Mesenchymal stem cell (in vitro differentiated cells and primary cell): ENCODE data around the gene CD8B.
"Not testable (repeated sequence)": the region's sequence is repeated elsewhere in the genome, so short reads cannot be mapped to it uniquely, and the experiment has no call there.

ENCODE experiments used
- DNase-seq: peaks from one replicate; pipeline ENCODE4 v3.0.0-alpha.2; 2013
- H2AFZ ChIP-seq: one replicate; pipeline ENCODE4 v1.6.1; 2013; ENCODE audit warnings: low read depth, mild to moderate bottlenecking, control low read depth, inconsistent platforms, low read length, moderate library complexity
- H2AK5ac ChIP-seq: 2 replicates; pipeline ENCODE4 v1.6.1; 2013; ENCODE audit warnings: low read length, moderate library complexity, mild to moderate bottlenecking, inconsistent platforms; ENCODE audit not compliant: severe bottlenecking
- H2BK120ac ChIP-seq: one replicate; pipeline ENCODE4 v1.6.1; 2013; ENCODE audit warnings: low read depth, mild to moderate bottlenecking, inconsistent platforms, low read length, moderate library complexity
- H2BK12ac ChIP-seq, 2 experiments: one replicate each; pipeline ENCODE4 v1.6.1; 2013; ENCODE audit warnings: inconsistent platforms in 2 of 2, low read length in 2 of 2, mild to moderate bottlenecking in 2 of 2, moderate library complexity in 2 of 2, control low read depth in 1 of 2
- H2BK15ac ChIP-seq: one replicate; pipeline ENCODE4 v1.6.1; 2013; ENCODE audit warnings: mild to moderate bottlenecking, low read depth, inconsistent platforms; ENCODE audit not compliant: poor library complexity, severe bottlenecking
- H2BK5ac ChIP-seq: 2 replicates; pipeline ENCODE4 v1.6.1; 2013; ENCODE audit warnings: low read depth, mild to moderate bottlenecking, low read length, control low read depth, inconsistent platforms; ENCODE audit not compliant: poor library complexity, severe bottlenecking
- H3K14ac ChIP-seq, 2 experiments: one replicate each; pipeline ENCODE4 v1.6.1; 2013; ENCODE audit warnings: inconsistent platforms in 2 of 2, low read length in 2 of 2, control low read depth in 1 of 2, mild to moderate bottlenecking in 1 of 2, moderate library complexity in 1 of 2
- H3K18ac ChIP-seq, 2 experiments: one replicate each; pipeline ENCODE4 v1.6.1; 2013; ENCODE audit warnings: inconsistent platforms in 2 of 2, low read length in 2 of 2, control low read depth in 1 of 2, low read depth in 1 of 2, mild to moderate bottlenecking in 1 of 2
- H3K23ac ChIP-seq, 2 experiments: one replicate each; pipeline ENCODE4 v1.6.1; 2013; ENCODE audit warnings: inconsistent platforms in 2 of 2, low read length in 2 of 2, mild to moderate bottlenecking in 2 of 2, moderate library complexity in 2 of 2, control low read depth in 1 of 2
- H3K27ac ChIP-seq: 2 replicates; pipeline ENCODE4 v1.5.1; 2013; ENCODE audit warnings: mild to moderate bottlenecking, moderate library complexity, low read length, control low read depth, inconsistent platforms; ENCODE audit not compliant: poor library complexity, severe bottlenecking
- H3K27me3 ChIP-seq, 2 experiments: 2 replicates each; pipeline versions ENCODE4 v1.6.1 to v1.7.0; 2013; ENCODE audit warnings: low read length in 2 of 2, mild to moderate bottlenecking in 2 of 2, moderate library complexity in 2 of 2, control low read depth in 1 of 2, inconsistent platforms in 1 of 2; ENCODE audit not compliant: control insufficient read depth in 1 of 2, insufficient read depth in 1 of 2
- H3K36me3 ChIP-seq, 2 experiments: 2 replicates each; pipeline versions ENCODE4 v1.6.1 to v1.7.0; 2013; ENCODE audit warnings: low read length in 2 of 2, control low read depth in 1 of 2, inconsistent platforms in 1 of 2, low read depth in 1 of 2, mild to moderate bottlenecking in 1 of 2; ENCODE audit not compliant: insufficient read depth in 2 of 2, control insufficient read depth in 1 of 2
- H3K4ac ChIP-seq, 2 experiments: one replicate each; pipeline ENCODE4 v1.6.1; 2013; ENCODE audit warnings: inconsistent platforms in 2 of 2, low read length in 2 of 2, mild to moderate bottlenecking in 2 of 2, moderate library complexity in 2 of 2, control low read depth in 1 of 2, low read depth in 1 of 2
- H3K4me1 ChIP-seq: 2 replicates; pipeline ENCODE4 v1.6.1; 2013; ENCODE audit warnings: low read depth, low read length, control low read depth; ENCODE audit not compliant: control insufficient read depth, insufficient read depth
- H3K4me2 ChIP-seq: 2 replicates; pipeline ENCODE4 v1.6.1; 2013; ENCODE audit warnings: low read length, mild to moderate bottlenecking, inconsistent platforms; ENCODE audit not compliant: poor library complexity, severe bottlenecking
- H3K4me3 ChIP-seq, 2 experiments: 2 replicates each; pipeline versions ENCODE4 v1.5.1 to v1.7.0; 2013; ENCODE audit warnings: low read length in 2 of 2, mild to moderate bottlenecking in 2 of 2, control low read depth in 1 of 2, low read depth in 1 of 2; ENCODE audit not compliant: insufficient read depth in 1 of 2
- H3K79me1 ChIP-seq: replicated peaks from 2 replicates; pipeline ENCODE4 v1.6.1; 2013; ENCODE audit warnings: mild to moderate bottlenecking, control low read depth, low read length, inconsistent platforms; ENCODE audit not compliant: poor library complexity, severe bottlenecking
- H3K9ac ChIP-seq: 2 replicates; pipeline ENCODE4 v1.7.0; 2013; ENCODE audit warnings: mild to moderate bottlenecking, low read length, moderate library complexity
- H3K9me3 ChIP-seq: 2 replicates; pipeline ENCODE4 v1.7.0; 2013; ENCODE audit warnings: mild to moderate bottlenecking, low read length; ENCODE audit not compliant: control insufficient read depth
- H4K8ac ChIP-seq: one replicate; pipeline ENCODE4 v1.6.1; 2013; ENCODE audit warnings: inconsistent platforms, mild to moderate bottlenecking, low read length, moderate library complexity
- H4K91ac ChIP-seq: one replicate; pipeline ENCODE4 v1.6.1; 2013; ENCODE audit warnings: mild to moderate bottlenecking, low read length, inconsistent platforms
- WGBS: methylation state at CpG from one replicate; pipeline ENCODE4 v1.1.7; 2013; ENCODE audit warnings: mixed read lengths; 5-methylcytosine and 5-hydroxymethylcytosine counted together

CD8B gene

GRCh38 chr2:86842607-86843234 lies 19.0 kb downstream of the CD8B start:
- H3K9me3 ChIP-seq, H2BK12ac ChIP-seq, H2BK5ac ChIP-seq, H3K4me3 ChIP-seq, H3K79me1 ChIP-seq, H3K4me2 ChIP-seq, H2AFZ ChIP-seq, H3K4me1 ChIP-seq, H4K8ac ChIP-seq, H3K14ac ChIP-seq, H3K18ac ChIP-seq, H3K36me3 ChIP-seq, H4K91ac ChIP-seq, H3K27ac ChIP-seq, H3K27me3 ChIP-seq, H2AK5ac ChIP-seq, H2BK120ac ChIP-seq, DNase-seq, H3K9ac ChIP-seq, H3K23ac ChIP-seq, H3K4ac ChIP-seq, H2BK15ac ChIP-seq: not testable (repeated sequence)
- WGBS: no CpG with 5 or more reads among the region's 6 CpGs

DNA sequence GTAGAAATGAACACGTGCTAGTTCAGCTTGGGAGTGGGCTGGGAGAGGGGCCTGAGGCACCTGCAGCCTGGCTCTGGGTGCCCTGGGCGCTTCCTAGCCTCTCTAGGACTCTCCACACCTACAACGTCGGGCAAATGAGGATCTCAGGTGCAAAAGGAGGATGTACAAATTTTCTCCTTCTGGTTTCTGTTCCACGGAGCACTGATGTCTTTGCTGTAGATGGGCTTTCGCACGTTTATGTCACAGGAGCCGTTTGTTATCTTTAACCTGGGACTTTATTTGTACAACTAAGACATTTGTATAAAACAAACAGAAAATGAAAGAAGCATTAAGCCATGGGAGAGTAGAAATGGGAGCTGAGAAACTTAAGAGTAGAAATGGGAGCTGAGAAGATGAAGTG lies 20.4 kb downstream of the CD8B start:
- H2BK120ac ChIP-seq, H2BK12ac ChIP-seq, H2AFZ ChIP-seq, H4K91ac ChIP-seq, H3K4me2 ChIP-seq, H3K4me1 ChIP-seq, H3K23ac ChIP-seq, H3K9ac ChIP-seq, H3K4me3 ChIP-seq, H3K36me3 ChIP-seq, H3K27ac ChIP-seq, DNase-seq, H3K14ac ChIP-seq, H3K27me3 ChIP-seq, H3K18ac ChIP-seq, H3K9me3 ChIP-seq, H3K79me1 ChIP-seq, H2BK5ac ChIP-seq, H3K4ac ChIP-seq, H4K8ac ChIP-seq, H2BK15ac ChIP-seq, H2AK5ac ChIP-seq: not testable (repeated sequence)
- WGBS: 93% methylated on average over 2 of the region's 8 CpGs

DNA sequence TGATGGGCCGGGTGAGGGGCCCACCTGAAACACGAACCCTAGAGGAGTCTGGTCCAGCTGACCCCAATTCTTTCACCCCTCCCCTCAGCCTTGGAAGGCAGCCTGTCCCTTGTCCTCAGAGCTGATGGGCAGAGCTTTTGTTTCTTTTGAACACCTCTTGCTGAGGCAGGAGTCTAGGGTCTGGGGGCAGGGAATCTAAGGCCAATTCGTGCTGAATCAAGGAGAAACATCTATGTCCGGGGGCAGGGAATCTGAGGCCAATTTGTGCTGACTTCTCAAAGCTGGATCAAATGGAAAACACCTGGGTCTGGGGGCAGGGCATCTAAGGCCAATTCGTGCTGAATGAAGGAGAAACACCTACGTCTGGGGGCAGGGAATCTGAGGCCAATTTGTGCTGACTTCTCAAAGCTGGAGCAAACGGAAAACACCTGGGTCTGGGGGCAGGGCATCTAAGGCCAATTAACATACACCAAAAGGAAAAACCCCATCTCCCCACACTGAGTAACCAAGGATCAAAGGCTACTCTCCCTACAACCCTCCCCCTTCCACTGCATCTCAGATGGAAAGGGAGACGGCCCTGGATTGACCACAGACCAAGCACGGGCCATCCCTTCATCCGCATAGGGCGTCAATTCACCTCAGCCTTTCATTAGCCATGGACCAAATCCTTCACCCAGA lies 21.7 kb downstream of the CD8B start:
- not testable (repeated sequence) for H2AK5ac ChIP-seq, H2BK12ac ChIP-seq
- 76% methylated on average over 4 of the region's 11 CpGs for WGBS

DNA sequence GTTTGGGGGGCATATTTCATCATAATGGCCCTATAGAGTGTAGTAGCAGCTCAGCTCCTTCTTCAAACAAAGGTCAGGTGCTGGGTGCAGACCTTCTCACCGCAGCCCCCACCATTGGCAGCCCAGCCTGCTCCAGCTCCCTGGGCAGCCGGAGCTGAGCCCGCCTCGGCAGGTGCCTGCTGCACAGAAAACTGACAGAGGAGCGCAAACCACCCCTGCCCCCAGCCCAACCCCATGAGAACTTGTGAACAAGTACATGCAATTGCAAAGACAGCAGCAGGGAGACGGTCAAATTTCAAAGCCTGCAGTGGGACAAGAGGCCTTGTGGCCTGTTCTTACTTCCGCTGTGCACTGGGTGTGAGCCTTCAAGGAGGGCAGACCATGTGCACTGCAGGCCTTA lies 22.2 kb downstream of the CD8B start:
- not testable (repeated sequence) for H3K79me1 ChIP-seq

More for the DNA sequence above, 21.7 kb downstream of the CD8B start:
- H3K4me2 ChIP-seq, H3K9ac ChIP-seq, H3K4me1 ChIP-seq, H3K79me1 ChIP-seq, H3K14ac ChIP-seq, H4K91ac ChIP-seq, H3K23ac ChIP-seq, H3K4me3 ChIP-seq, H3K27ac ChIP-seq, H2AFZ ChIP-seq, H3K36me3 ChIP-seq, DNase-seq, H3K4ac ChIP-seq, H2BK5ac ChIP-seq, H4K8ac ChIP-seq, H3K9me3 ChIP-seq, H3K18ac ChIP-seq, H2BK15ac ChIP-seq, H3K27me3 ChIP-seq, H2BK120ac ChIP-seq: not testable (repeated sequence)

More for the DNA sequence above, 22.2 kb downstream of the CD8B start:
- not testable (repeated sequence) for H2BK15ac ChIP-seq, H2AK5ac ChIP-seq, H4K91ac ChIP-seq, H3K9me3 ChIP-seq, H2AFZ ChIP-seq, H3K4me3 ChIP-seq, H3K14ac ChIP-seq, H3K36me3 ChIP-seq, DNase-seq, H3K4me2 ChIP-seq, H3K4me1 ChIP-seq, H3K18ac ChIP-seq, H2BK12ac ChIP-seq, H3K4ac ChIP-seq, H2BK5ac ChIP-seq, H4K8ac ChIP-seq, H3K27me3 ChIP-seq, H3K23ac ChIP-seq, H3K9ac ChIP-seq, H2BK120ac ChIP-seq, H3K27ac ChIP-seq
- WGBS: 94% methylated on average over 6 of the region's 7 CpGs
